LNCAP (cell line): ENCODE data around the gene USP11.

Experiments used
- CTCF ChIP-seq: fragments of 450-650 bp; IDR thresholded peaks from 2 replicates; pipeline ENCODE4 v1.5.1; 2017; ENCODE audit warnings: mild to moderate bottlenecking

USP11 gene

GRCh38 chrX:47223476-47224250 is 9.1 kb upstream of the USP11 start:
- no peak for TF ChIP-seq CTCF

GRCh38 chrX:47224266-47224895 is 8.4 kb upstream of the USP11 start:
- no peak for TF ChIP-seq CTCF

GRCh38 chrX:47224896-47225290 is 7.9 kb upstream of the USP11 start:
- no peak for TF ChIP-seq CTCF

GRCh38 chrX:47226071-47226470 is 6.7 kb upstream of the USP11 start:
- TF ChIP-seq CTCF = no peak

GRCh38 chrX:47226531-47227333 is 6.1 kb upstream of the USP11 start:
- no peak for TF ChIP-seq CTCF

GRCh38 chrX:47227334-47227583 is 5.5 kb upstream of the USP11 start:
- TF ChIP-seq CTCF = no peak

GRCh38 chrX:47228550-47229270 is 4.1 kb upstream of the USP11 start:
- no peak for TF ChIP-seq CTCF
